ENCODE data around the gene KDM7A.

GRCh38 chr7:140058517-140058916 lies 118.3 kb downstream of the KDM7A start:
- TF ChIP-seq SMC3 (IDR thresholded peaks at IDR 0.05; ENCODE audit: borderline replicate concordance, low read length) = no peak
- no peak for TF ChIP-seq CTCF (IDR thresholded peaks at IDR 0.05 in 2 of 3, conservative IDR thresholded peaks at IDR 0.05 in 1 of 3; ENCODE audit: control insufficient read depth in 2 of 3, extremely low read depth in 1 of 3, insufficient read depth in 1 of 3, low read depth in 3 of 3, low read length in 3 of 3)
- no peak for TF ChIP-seq DPF2 (IDR thresholded peaks at IDR 0.05)
- TF ChIP-seq SMARCA5 (IDR thresholded peaks at IDR 0.05) = no peak
- TF ChIP-seq POLR2AphosphoS2 (IDR thresholded peaks at IDR 0.05; ENCODE audit: low read depth, low read length) = no peak
- TF ChIP-seq CEBPB (IDR thresholded peaks at IDR 0.05; ENCODE audit: borderline replicate concordance in 1 of 2, low read depth in 2 of 2, low read length in 2 of 2) = no peak
- TF ChIP-seq SIX5 (IDR thresholded peaks at IDR 0.05; ENCODE audit: low read depth, low read length, severe bottlenecking) = no peak
- TF ChIP-seq NFYA (IDR thresholded peaks at IDR 0.05; ENCODE audit: borderline replicate concordance, low read depth, low read length) = no peak
- no peak for TF ChIP-seq PBX3 (IDR thresholded peaks at IDR 0.05; ENCODE audit: insufficient replicate concordance, low read depth, low read length)
- TF ChIP-seq JUNB (IDR thresholded peaks at IDR 0.05) = no peak
- TF ChIP-seq RELA (IDR thresholded peaks at IDR 0.05; ENCODE audit: borderline replicate concordance, partially characterized antibody) = no peak

Measured in GM12878 (cell line).